ENCODE results near the gene VPS26C.

DNA sequence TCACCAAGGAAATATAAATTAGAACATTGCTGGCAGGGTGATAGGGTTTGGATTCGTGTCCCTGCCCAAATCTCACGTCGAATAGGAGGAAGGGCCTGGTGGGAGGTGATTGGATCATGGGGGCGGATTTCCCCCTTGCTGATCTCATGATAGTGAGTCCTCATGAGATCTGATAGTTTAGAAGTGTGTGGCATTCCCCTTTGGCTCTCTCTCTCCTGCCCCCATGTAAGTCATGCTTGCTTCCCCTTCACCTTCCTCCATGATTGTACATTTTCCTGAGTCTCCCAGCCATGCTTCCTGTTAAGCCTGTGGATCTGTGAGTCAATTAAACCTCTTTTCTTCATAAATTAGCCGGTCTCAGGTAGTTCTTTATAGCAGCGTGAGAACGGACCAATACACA is 60.6 kb downstream of the VPS26C start:
- TF ChIP-seq, protein P1, sequence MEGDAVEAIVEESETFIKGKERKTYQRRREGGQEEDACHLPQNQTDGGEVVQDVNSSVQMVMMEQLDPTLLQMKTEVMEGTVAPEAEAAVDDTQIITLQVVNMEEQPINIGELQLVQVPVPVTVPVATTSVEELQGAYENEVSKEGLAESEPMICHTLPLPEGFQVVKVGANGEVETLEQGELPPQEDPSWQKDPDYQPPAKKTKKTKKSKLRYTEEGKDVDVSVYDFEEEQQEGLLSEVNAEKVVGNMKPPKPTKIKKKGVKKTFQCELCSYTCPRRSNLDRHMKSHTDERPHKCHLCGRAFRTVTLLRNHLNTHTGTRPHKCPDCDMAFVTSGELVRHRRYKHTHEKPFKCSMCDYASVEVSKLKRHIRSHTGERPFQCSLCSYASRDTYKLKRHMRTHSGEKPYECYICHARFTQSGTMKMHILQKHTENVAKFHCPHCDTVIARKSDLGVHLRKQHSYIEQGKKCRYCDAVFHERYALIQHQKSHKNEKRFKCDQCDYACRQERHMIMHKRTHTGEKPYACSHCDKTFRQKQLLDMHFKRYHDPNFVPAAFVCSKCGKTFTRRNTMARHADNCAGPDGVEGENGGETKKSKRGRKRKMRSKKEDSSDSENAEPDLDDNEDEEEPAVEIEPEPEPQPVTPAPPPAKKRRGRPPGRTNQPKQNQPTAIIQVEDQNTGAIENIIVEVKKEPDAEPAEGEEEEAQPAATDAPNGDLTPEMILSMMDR (IDR thresholded peaks at IDR 0.05): no peak
- TF ChIP-seq POLR2A (IDR thresholded peaks at IDR 0.05): no peak
